NCI-H226 (cell line): ENCODE measurements around the gene TRIM71.
"Not testable (repeated sequence)": the region's sequence is repeated elsewhere in the genome, so short reads cannot be mapped to it uniquely, and the experiment has no call there.

ENCODE experiments used
- DNase-seq: peaks from one replicate; pipeline ENCODE4 v3.0.0-alpha.2; 2015

The TRIM71 gene

GRCh38 chr3:32817558-32818228, at the start of gene TRIM71:
Gene TRIM71, plus strand, starts transcription at chr3:32817997. Its CDS starts 84 bp downstream, at chr3:32818081.
- no peak for DNase-seq

GRCh38 chr3:32778389-32778788, 39.4 kb upstream of the TRIM71 start:
- no peak for DNase-seq

GRCh38 chr3:32780071-32780734, 37.6 kb upstream of the TRIM71 start:
- DNase-seq: no peak

- DNase-seq: peak; percentile 39
These were observed 37.0 kb upstream of the TRIM71 start for GRCh38 chr3:32780735-32781210.

GRCh38 chr3:32781211-32781968, 36.4 kb upstream of the TRIM71 start:
- peak; percentile 71 for DNase-seq

GRCh38 chr3:32781969-32782270, 35.9 kb upstream of the TRIM71 start:
- not testable (repeated sequence) for DNase-seq

GRCh38 chr3:32782407-32782806, 35.4 kb upstream of the TRIM71 start:
- DNase-seq: no peak

- no peak for DNase-seq
These were observed 26.0 kb upstream of the TRIM71 start for GRCh38 chr3:32791833-32792232.

GRCh38 chr3:32794487-32795308, 23.1 kb upstream of the TRIM71 start:
- peak; percentile 55 for DNase-seq

- DNase-seq: not testable (repeated sequence)
These were observed 21.3 kb upstream of the TRIM71 start for GRCh38 chr3:32796384-32796950.

GRCh38 chr3:32797776-32798175, 20.0 kb upstream of the TRIM71 start:
- DNase-seq: no peak

GRCh38 chr3:32801440-32801839, 16.4 kb upstream of the TRIM71 start:
- DNase-seq: not testable (repeated sequence)

GRCh38 chr3:32813180-32813579, 4.6 kb upstream of the TRIM71 start:
- no peak for DNase-seq

GRCh38 chr3:32814361-32814760, 3.4 kb upstream of the TRIM71 start:
- no peak for DNase-seq

- no peak for DNase-seq
These were observed 1.9 kb upstream of the TRIM71 start for GRCh38 chr3:32815841-32816438.

- DNase-seq: no peak
These were observed 1.1 kb upstream of the TRIM71 start for GRCh38 chr3:32816439-32817256.

GRCh38 chr3:32817257-32817557, 590 bp upstream of the TRIM71 start:
- DNase-seq: no peak

GRCh38 chr3:32818229-32818969, 602 bp downstream of the TRIM71 start:
- no peak for DNase-seq

- no peak for DNase-seq
These were observed 1.2 kb downstream of the TRIM71 start for GRCh38 chr3:32818970-32819511.

- no peak for DNase-seq
These were observed 2.0 kb downstream of the TRIM71 start for GRCh38 chr3:32819551-32820348.
